HG03175 (cell line): ENCODE data around the gene MEF2C.

ENCODE experiments used
- ATAC-seq: cut with Tn5 transposase; IDR thresholded peaks from one replicate; pipeline ENCODE4 v1.9.1; 2021; ENCODE audit warnings: mild to moderate bottlenecking, moderate library complexity; ENCODE audit not compliant: unreplicated experiment

MEF2C gene

GRCh38 chr5:88729084-88729828 lies 153.7 kb downstream of the MEF2C start:
- ATAC-seq: peak; percentile 51

DNA sequence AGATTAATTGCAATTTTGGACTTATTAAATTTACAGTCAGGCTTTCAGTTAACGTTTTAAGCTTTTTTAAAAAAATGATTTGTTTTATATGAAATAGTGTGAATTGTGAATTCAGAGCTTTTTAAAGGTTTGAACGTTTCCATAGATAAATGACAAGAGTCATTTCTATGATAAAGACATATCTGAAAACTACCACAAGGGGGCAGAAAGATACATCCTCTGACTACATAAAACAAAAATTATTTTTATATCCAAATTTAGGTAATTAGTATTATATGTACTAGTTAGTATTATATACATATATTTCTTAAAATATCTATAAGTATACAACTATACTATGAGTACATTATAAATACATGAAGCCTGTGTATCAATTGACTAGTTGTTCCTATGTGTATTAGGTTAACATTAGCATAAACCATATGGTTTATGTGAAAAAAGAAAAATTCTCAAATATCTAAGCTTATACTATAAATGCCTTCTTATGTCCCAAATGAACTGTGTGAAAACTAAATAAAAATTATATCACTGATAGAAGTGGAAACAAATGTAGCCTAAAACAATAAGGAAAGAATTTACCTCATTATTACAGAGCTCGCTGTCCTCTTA lies 155.2 kb downstream of the MEF2C start:
- no peak for ATAC-seq

DNA sequence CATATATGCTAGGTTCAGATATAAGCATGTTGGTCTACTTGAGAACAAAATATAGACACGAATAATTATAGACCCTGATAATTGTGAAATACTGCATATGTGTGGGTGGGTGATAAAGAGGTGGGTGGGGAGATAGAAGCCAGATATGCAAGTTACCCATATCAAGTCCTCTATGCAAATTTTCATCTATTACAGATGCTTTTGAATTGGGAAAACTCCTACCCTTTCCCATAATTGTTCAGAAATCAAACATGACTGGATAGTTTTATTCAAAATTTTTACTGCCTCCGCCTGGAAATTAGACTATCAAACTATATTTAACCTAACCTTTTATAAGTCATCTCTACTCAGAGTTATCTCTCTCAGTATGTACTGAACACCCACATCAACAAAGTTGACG lies 157.5 kb downstream of the MEF2C start:
- ATAC-seq: no peak

DNA sequence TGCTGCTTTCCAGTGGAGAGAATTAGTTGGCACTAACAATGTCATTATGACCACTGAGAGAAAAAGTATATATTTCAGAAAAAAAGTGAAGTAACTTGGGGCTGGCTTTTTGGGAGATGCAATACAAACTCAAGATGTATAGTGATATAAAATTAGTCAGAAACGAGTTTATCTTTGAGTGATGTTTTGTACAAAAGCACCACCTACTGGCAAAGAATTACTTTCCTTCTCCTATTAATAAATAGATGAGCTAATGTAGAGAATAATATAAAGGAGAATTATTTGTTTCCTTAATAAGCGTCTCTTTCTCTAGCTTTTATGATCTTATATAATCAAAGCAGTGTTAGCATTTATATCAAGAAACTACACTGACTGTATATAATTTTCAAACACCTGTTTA lies 158.8 kb downstream of the MEF2C start:
- no peak for ATAC-seq

DNA sequence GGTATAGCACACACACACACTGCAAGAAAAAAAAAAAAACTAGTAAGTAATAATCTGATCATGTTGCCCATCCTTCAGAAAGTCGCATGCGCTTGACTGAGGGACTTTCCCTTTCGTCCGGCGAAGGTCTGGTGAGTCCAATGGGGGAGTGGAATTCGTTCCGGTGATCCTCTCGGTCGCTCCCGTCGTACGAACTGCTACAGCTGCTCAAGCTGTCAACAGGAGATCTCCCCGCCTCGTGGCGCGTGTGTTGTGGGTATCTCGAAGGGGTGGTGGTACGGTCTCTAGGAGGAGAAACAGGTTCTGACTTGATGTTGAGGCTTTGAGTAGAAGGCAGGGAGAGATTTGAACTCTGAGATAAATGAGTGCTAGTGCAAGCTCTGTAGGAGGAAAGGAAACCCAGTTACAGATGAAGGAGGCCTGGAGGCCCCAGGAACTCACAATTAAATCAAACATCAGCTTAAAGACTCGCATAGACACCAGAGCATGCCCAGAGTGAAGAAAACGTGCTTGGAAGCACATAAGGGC lies 160.4 kb downstream of the MEF2C start:
- no peak for ATAC-seq

- no peak for ATAC-seq
Measured at GRCh38 chr5:88719434-88719833, 163.6 kb downstream of the MEF2C start.

DNA sequence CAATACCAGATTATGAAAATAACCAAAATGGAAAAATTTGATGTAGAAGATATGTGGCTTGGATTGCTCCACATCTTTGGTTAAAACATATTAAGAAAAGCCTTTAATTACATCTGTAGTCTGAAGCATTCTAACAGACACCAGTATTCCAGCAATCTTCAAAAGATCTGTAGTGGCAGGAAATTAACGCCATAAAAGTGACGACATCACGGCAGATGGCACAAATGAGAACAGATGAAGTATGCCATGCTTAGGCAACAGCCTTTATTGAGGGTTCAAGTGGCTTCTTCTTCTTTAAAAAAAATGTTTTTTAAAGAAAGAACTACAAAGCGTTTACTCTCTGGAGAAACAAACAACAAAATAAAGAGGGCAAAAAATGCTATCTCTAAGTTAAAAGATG lies 164.2 kb downstream of the MEF2C start:
- no peak for ATAC-seq

GRCh38 chr5:88716101-88716500 lies 166.9 kb downstream of the MEF2C start:
- no peak for ATAC-seq

- ATAC-seq: no peak
Measured at GRCh38 chr5:88715503-88715902, 167.5 kb downstream of the MEF2C start.

GRCh38 chr5:88713818-88714217 lies 169.2 kb downstream of the MEF2C start:
- ATAC-seq: no peak

DNA sequence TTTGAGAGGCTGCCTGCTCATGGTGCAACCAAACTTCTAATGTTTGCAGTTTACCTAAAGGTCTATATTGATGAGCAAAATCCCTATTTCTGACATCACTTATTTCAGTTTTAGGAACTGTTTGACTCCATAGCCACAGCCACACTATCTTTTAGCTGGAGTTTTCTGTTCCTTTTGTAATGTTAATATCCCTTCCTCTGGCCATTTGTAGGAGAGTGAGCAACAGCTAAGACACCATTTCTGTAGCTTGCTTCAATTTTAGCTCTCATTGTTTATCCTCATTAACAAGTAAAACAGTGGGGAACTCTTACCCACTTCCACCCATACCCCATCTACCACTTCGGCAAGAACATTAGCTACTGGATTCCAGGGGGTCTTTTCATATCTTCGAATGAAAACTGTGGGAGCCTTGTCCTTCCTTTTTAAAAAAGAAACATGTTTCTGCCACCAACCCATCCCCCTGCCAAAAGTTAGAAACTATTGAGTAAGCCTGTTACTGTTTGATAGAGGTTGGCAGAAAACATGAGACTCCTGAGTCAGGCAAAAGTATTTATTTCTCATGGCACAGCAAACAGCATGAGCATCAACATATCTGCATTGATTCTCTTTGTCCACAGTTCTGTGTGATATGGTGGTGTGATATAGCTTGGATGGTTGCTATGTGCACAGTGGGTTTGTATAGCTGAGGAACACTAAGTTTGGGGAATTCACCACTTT lies 174.1 kb downstream of the MEF2C start:
- ATAC-seq: no peak

DNA sequence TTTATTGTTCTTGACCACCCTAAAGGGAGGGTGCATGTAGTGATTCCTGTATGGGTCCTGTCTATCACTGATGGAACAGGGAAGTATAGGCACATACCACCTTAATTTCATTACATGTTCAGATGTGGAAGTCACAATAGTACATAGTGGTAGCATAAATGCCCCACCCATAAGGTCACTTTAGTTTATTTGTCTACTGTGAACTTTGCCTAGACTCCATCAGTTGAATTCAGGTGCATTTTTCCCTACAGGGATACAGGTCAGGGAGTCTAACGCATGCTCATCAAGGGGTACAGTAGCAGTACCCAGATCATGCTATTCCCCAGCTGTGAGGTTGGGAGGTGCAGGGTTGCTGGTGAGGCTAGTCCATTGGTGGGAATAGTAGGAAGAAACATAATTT lies 175.0 kb downstream of the MEF2C start:
- ATAC-seq: no peak

GRCh38 chr5:88707216-88707965 lies 175.6 kb downstream of the MEF2C start:
- ATAC-seq: no peak

- ATAC-seq: no peak
Measured at GRCh38 chr5:88702332-88702731, 180.7 kb downstream of the MEF2C start.

- ATAC-seq: no peak
Measured at GRCh38 chr5:88700121-88700520, 182.9 kb downstream of the MEF2C start.

DNA sequence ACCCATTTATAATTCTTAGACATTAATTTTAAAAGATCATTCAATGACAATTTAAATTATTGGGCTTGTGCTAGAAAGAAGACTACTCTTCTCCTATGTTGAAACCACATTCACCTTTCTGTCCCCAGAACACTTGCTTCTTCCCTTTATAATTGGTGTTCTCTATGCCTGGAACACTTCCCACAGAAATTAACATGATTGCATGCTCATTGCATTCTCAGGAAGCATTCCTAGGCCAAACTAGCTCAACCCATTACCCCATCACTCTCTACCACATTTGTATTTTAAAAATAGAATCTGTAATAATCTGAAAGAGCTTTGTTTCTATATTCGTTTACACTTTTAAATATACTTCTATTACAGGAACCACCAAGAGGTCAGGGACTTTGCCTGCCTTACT lies 184.7 kb downstream of the MEF2C start:
- no peak for ATAC-seq

DNA sequence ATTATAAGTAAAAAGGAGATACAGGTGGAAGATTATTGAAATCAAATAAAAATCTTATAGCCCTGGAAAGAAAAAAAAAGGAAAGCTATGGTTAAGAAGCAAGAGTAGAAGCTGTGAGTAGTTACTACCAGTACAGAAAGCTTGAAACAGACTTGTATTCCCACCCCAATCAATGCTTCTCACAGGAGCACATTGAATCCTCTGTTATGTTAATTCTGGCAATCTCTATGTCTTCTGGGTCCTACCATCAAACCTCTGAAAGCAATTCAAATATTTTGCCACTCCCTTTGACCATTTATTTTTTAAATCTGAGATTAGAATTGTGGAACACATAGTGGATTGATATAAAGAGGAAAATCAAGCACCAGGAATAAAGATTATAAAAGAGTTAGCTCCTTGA lies 186.5 kb downstream of the MEF2C start:
- ATAC-seq: no peak

DNA sequence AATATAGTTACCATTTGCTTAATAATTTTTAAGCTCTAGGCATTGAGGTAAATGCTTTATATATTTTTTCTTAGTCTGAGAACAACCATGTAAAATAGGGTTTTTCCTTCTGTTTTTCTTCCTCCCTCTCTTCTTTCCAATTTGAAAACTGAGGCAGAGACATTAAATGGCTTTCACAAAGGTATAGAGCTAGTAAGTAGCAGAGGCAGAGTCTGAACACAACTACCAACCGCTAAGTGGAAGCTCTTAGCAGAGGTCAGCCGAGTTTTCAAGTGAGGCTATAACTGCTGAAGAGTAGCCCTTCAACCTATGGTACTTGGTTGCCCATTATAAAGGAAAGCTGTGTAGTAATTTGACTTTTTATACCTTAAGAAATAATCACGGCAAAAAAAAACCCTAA lies 187.1 kb downstream of the MEF2C start:
- no peak for ATAC-seq

DNA sequence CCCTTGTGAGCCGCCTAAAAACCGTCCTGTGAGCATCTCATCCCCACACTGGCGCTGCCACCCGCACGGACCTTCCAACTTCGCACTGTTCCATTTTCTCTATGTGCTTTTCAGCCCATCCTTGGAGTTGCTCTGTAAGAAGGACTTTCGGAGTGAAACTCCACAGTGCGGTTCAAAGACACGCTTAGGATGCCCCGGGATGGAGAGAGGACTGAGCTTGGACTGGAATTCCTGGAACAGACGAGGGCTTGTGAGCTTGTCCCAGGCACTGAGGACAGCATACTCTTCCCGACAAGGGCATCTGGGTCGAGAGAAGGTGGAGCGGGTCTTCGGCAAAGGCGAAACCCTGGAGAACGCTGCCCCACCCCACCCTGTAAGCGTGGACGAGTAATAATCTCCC lies 187.8 kb downstream of the MEF2C start:
- no peak for ATAC-seq

DNA sequence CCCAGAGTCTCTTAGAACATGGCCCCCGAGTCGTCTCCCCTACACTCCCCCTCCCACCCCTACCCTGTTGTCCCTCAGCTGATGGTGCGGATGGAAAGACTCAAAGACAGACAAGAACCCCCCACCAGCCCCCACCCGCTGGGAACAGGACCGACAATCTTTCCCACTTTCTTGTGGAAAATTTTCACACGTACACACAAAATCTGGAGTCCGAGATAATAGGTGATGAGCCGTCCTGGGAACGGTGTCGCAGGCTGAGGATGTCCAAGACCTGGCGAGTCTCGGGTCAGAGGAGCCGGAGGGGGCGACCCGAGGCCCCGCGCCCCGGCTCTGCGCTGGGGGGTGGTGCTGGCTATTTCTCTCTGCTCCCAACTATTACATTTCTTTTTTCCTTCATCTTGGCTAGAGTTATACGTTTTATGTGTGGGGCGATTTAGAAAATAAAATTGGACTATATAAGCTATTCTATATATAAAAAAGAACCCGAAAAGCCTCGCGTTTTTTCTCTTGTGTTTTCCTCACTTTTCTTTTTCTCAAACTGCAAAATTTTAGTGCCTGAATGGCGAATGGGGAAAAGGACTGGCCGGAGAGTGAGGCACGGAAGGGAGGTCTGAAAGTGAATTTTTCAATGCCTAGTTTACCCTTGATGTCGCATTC lies 188.8 kb downstream of the MEF2C start:
- ATAC-seq: no peak
